ENCODE results near the gene IGIP. TPM values are rescaled to one million over a fixed set of nuclear protein-coding genes. Genes with fewer than 3 reads are reported as not detected.

Gene IGIP
- polyA plus RNA-seq, 1 donor (not counting 4 experiments of a cell fraction or from before 2014, with no cell fraction given): 1.5 TPM

DNA sequence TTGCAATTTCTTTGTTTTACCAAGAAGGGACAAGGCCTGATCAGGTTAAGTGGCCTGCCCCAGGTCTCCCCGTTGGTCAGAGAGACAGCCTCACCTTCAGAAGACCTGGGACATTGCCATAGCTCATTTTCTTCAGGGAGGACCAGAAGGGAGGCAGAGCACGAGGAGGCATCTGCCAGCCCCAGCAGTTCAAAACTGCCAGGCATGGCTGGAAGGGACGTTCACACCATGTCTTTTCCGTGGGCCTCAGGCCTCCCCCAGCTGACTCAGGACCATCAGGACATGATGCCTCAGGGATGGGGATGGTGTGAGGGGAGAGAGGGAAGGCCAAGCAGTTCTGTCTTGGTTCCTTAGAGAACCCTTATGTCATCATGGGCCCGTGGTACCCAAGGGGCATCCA is 16.5 kb downstream of the IGIP start:
- Histone ChIP-seq H3K36me3 (ENCODE audit: control insufficient read depth in 2 of 2, extremely low read depth in 1 of 2, insufficient read depth in 2 of 2, low read length in 2 of 2) (no peaks in the 10 kb centered on the region), H3K4me1 (ENCODE audit: control insufficient read depth, extremely low read depth, insufficient read depth, low read length) (peaks cover 11% of the 10 kb centered on the region), H4K20me1 (ENCODE audit: control insufficient read depth, extremely low read depth, insufficient read depth, low read length) (peaks cover 7% of the 10 kb centered on the region), H3K9me3 (ENCODE audit: control insufficient read depth, low read depth, low read length) (no peaks in the 10 kb centered on the region), H3K4me3 (ENCODE audit: control insufficient read depth in 2 of 3, extremely low read depth in 1 of 3, insufficient read depth in 2 of 3, low read depth in 1 of 3, low read length in 3 of 3) (no peak overlapping the region), H3K27ac (ENCODE audit: control insufficient read depth, insufficient read depth, low read length) (no peak overlapping the region), H3K27me3 (ENCODE audit: control insufficient read depth, extremely low read depth, insufficient read depth, low read length) (no peaks in the 10 kb centered on the region), H2AFZ (ENCODE audit: control insufficient read depth, low read length) (no peak overlapping the region), H3K79me2 (ENCODE audit: control insufficient read depth, insufficient read depth, low read length) (no peaks in the 10 kb centered on the region), H3K4me2 (ENCODE audit: control insufficient read depth, extremely low read depth, insufficient read depth, low read depth, low read length) (no peak overlapping the region), H3K9ac (ENCODE audit: control insufficient read depth, extremely low read depth, insufficient read depth, low read length) (no peak overlapping the region), H3K9me1 (ENCODE audit: control insufficient read depth, extremely low read depth, insufficient read depth, low read length) (no peaks in the 10 kb centered on the region)
- dilution Hi-C loops (cut with MboI; ENCODE audit: extremely low pct_ligation_motif_present, low sequenced_read_pairs): no loop called here
- TF ChIP-seq, protein P1, sequence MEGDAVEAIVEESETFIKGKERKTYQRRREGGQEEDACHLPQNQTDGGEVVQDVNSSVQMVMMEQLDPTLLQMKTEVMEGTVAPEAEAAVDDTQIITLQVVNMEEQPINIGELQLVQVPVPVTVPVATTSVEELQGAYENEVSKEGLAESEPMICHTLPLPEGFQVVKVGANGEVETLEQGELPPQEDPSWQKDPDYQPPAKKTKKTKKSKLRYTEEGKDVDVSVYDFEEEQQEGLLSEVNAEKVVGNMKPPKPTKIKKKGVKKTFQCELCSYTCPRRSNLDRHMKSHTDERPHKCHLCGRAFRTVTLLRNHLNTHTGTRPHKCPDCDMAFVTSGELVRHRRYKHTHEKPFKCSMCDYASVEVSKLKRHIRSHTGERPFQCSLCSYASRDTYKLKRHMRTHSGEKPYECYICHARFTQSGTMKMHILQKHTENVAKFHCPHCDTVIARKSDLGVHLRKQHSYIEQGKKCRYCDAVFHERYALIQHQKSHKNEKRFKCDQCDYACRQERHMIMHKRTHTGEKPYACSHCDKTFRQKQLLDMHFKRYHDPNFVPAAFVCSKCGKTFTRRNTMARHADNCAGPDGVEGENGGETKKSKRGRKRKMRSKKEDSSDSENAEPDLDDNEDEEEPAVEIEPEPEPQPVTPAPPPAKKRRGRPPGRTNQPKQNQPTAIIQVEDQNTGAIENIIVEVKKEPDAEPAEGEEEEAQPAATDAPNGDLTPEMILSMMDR (optimal IDR thresholded peaks at IDR 0.05 in 1 of 3, IDR thresholded peaks at IDR 0.05 in 1 of 3, conservative IDR thresholded peaks at IDR 0.05 in 1 of 3; ENCODE audit: extremely low read depth in 1 of 3, insufficient read depth in 2 of 3, low read length in 3 of 3): no peak
- TF ChIP-seq EZH2 (IDR thresholded peaks at IDR 0.05; ENCODE audit: low read length): no peak
- no peak for FAIRE-seq
- no peak for DNase-seq (ENCODE audit: low read depth, low spot score)

DNA sequence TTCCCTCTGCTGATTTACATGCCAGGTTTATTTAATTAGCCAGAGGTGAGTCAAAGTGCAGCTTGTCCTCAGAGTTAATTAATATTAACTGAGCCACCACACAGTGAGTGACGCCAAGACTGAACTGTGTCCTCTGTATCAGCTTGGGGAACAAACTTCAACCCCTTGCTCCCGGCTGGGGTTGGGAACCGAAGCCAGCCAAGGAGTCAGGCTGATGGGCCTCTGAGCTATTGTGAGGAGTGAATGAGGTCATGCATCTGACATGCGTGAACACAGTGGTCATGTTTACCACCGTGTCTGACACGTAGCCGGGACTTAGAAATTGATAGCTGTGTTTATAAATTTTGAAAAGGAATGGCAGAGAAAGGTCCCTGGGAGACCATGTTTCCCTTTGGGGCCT is 17.1 kb downstream of the IGIP start:
- H3K9me1 ChIP-seq (ENCODE audit: control insufficient read depth, extremely low read depth, insufficient read depth, low read length): no peaks in the 10 kb centered on the region
- no peaks in the 10 kb centered on the region for H3K27me3 ChIP-seq (ENCODE audit: control insufficient read depth, extremely low read depth, insufficient read depth, low read length)
- no peak overlapping the region for H3K27ac ChIP-seq (ENCODE audit: control insufficient read depth, insufficient read depth, low read length)
- H2AFZ ChIP-seq (ENCODE audit: control insufficient read depth, low read length): no peak overlapping the region
- TF ChIP-seq EZH2 (IDR thresholded peaks at IDR 0.05; ENCODE audit: low read length): no peak
- TF ChIP-seq, protein P1 (optimal IDR thresholded peaks at IDR 0.05 in 1 of 3, IDR thresholded peaks at IDR 0.05 in 1 of 3, conservative IDR thresholded peaks at IDR 0.05 in 1 of 3; ENCODE audit: extremely low read depth in 1 of 3, insufficient read depth in 2 of 3, low read length in 3 of 3): no peak
- H3K36me3 ChIP-seq (ENCODE audit: control insufficient read depth in 2 of 2, extremely low read depth in 1 of 2, insufficient read depth in 2 of 2, low read length in 2 of 2): no peaks in the 10 kb centered on the region
- no peaks in the 10 kb centered on the region for H3K79me2 ChIP-seq (ENCODE audit: control insufficient read depth, insufficient read depth, low read length)
- no peaks in the 10 kb centered on the region for H3K9me3 ChIP-seq (ENCODE audit: control insufficient read depth, low read depth, low read length)
- peaks cover 11% of the 10 kb centered on the region for H3K4me1 ChIP-seq (ENCODE audit: control insufficient read depth, extremely low read depth, insufficient read depth, low read length)
- no peak for DNase-seq (ENCODE audit: low read depth, low spot score)
- no peak overlapping the region for H3K9ac ChIP-seq (ENCODE audit: control insufficient read depth, extremely low read depth, insufficient read depth, low read length)
- no peak overlapping the region for H3K4me3 ChIP-seq (ENCODE audit: control insufficient read depth in 2 of 3, extremely low read depth in 1 of 3, insufficient read depth in 2 of 3, low read depth in 1 of 3, low read length in 3 of 3)
- no peak overlapping the region for H3K4me2 ChIP-seq (ENCODE audit: control insufficient read depth, extremely low read depth, insufficient read depth, low read depth, low read length)
- dilution Hi-C loops (cut with MboI; ENCODE audit: extremely low pct_ligation_motif_present, low sequenced_read_pairs): no loop called here
- peaks cover 7% of the 10 kb centered on the region for H4K20me1 ChIP-seq (ENCODE audit: control insufficient read depth, extremely low read depth, insufficient read depth, low read length)
- no peak for FAIRE-seq
